ENCODE measurements around the gene NKRF.

Gene NKRF

GRCh38 chrX:119579414-119579813, 26.8 kb downstream of the NKRF start:
- Mint-ChIP-seq H3K4me3 (no peak overlapping the region), H3K4me1 (ENCODE audit: low read depth) (peaks cover 3% of the 10 kb centered on the region), H3K9me3 (no peaks in the 10 kb centered on the region), H3K36me3 (ENCODE audit: low read depth) (peaks cover 6% of the 10 kb centered on the region), H3K27me3 (ENCODE audit: low read depth) (no peaks in the 10 kb centered on the region), H3K27ac (no peak overlapping the region)

- H3K9me3 Mint-ChIP-seq = no peaks in the 10 kb centered on the region
- H3K4me1 Mint-ChIP-seq (ENCODE audit: low read depth) = no peaks in the 10 kb centered on the region
- no peaks in the 10 kb centered on the region for H3K27me3 Mint-ChIP-seq (ENCODE audit: low read depth)
- H3K4me3 Mint-ChIP-seq = peak within 1 kb of the TSS; percentile 91
- H3K27ac Mint-ChIP-seq = peak within 1 kb of the TSS; percentile 78
- H3K36me3 Mint-ChIP-seq (ENCODE audit: low read depth) = peaks cover 2% of the 10 kb centered on the region
Measured at GRCh38 chrX:119574394-119575266, 31.6 kb downstream of the NKRF start, which contains the start of gene UBE2A. Gene UBE2A, plus strand, starts transcription at chrX:119574563. Its CDS starts 149 bp downstream, at chrX:119574712.

GRCh38 chrX:119573840-119574393, 32.3 kb downstream of the NKRF start:
- Mint-ChIP-seq H3K9me3 (no peaks in the 10 kb centered on the region), H3K36me3 (ENCODE audit: low read depth) (peaks cover 2% of the 10 kb centered on the region), H3K27ac (peak overlapping the region; percentile 78), H3K27me3 (ENCODE audit: low read depth) (no peaks in the 10 kb centered on the region), H3K4me1 (ENCODE audit: low read depth) (no peaks in the 10 kb centered on the region), H3K4me3 (peak overlapping the region; percentile 91)

GRCh38 chrX:119573222-119573621, 33.0 kb downstream of the NKRF start:
- H3K27ac Mint-ChIP-seq = peak overlapping the region; percentile 39
- H3K4me1 Mint-ChIP-seq (ENCODE audit: low read depth) = no peaks in the 10 kb centered on the region
- H3K36me3 Mint-ChIP-seq (ENCODE audit: low read depth) = peaks cover 2% of the 10 kb centered on the region
- peak overlapping the region; percentile 91 for H3K4me3 Mint-ChIP-seq
- no peaks in the 10 kb centered on the region for H3K27me3 Mint-ChIP-seq (ENCODE audit: low read depth)
- no peaks in the 10 kb centered on the region for H3K9me3 Mint-ChIP-seq

GRCh38 chrX:119570351-119570835, 35.8 kb downstream of the NKRF start:
- no peak overlapping the region for H3K27ac Mint-ChIP-seq
- H3K27me3 Mint-ChIP-seq (ENCODE audit: low read depth) = no peaks in the 10 kb centered on the region
- H3K4me3 Mint-ChIP-seq = no peak overlapping the region
- no peaks in the 10 kb centered on the region for H3K36me3 Mint-ChIP-seq (ENCODE audit: low read depth)
- no peaks in the 10 kb centered on the region for H3K9me3 Mint-ChIP-seq
- H3K4me1 Mint-ChIP-seq (ENCODE audit: low read depth) = no peaks in the 10 kb centered on the region

- Mint-ChIP-seq H3K4me1 (ENCODE audit: low read depth) (peaks cover 11% of the 10 kb centered on the region), H3K36me3 (ENCODE audit: low read depth) (no peaks in the 10 kb centered on the region), H3K4me3 (peak within 1 kb of the TSS; percentile 90), H3K27ac (peak within 1 kb of the TSS; percentile 90), H3K27me3 (ENCODE audit: low read depth) (no peaks in the 10 kb centered on the region), H3K9me3 (no peaks in the 10 kb centered on the region)
Measured at GRCh38 chrX:119565107-119565663, 41.0 kb downstream of the NKRF start, which contains the start of gene STEEP1. Gene STEEP1, minus strand, starts transcription at chrX:119565409. Its CDS starts 54 bp downstream, at chrX:119565355.

- no peaks in the 10 kb centered on the region for H3K4me1 Mint-ChIP-seq (ENCODE audit: low read depth)
- H3K9me3 Mint-ChIP-seq = no peaks in the 10 kb centered on the region
- no peak overlapping the region for H3K27ac Mint-ChIP-seq
- H3K27me3 Mint-ChIP-seq (ENCODE audit: low read depth) = no peaks in the 10 kb centered on the region
- H3K36me3 Mint-ChIP-seq (ENCODE audit: low read depth) = peaks cover 4% of the 10 kb centered on the region
- no peak overlapping the region for H3K4me3 Mint-ChIP-seq
Measured at GRCh38 chrX:119552508-119552907, 53.7 kb downstream of the NKRF start.

GRCh38 chrX:119549327-119550016, 56.8 kb downstream of the NKRF start:
- Mint-ChIP-seq H3K27me3 (ENCODE audit: low read depth) (no peaks in the 10 kb centered on the region), H3K4me3 (no peak overlapping the region), H3K36me3 (ENCODE audit: low read depth) (no peaks in the 10 kb centered on the region), H3K9me3 (no peaks in the 10 kb centered on the region), H3K27ac (no peak overlapping the region), H3K4me1 (ENCODE audit: low read depth) (no peaks in the 10 kb centered on the region)

- Mint-ChIP-seq H3K27ac (no peak overlapping the region), H3K27me3 (ENCODE audit: low read depth) (no peaks in the 10 kb centered on the region), H3K4me1 (ENCODE audit: low read depth) (no peaks in the 10 kb centered on the region), H3K36me3 (ENCODE audit: low read depth) (peaks cover 7% of the 10 kb centered on the region), H3K4me3 (no peak overlapping the region), H3K9me3 (no peaks in the 10 kb centered on the region)
Measured at GRCh38 chrX:119541188-119541587, 65.0 kb downstream of the NKRF start.

- H3K36me3 Mint-ChIP-seq (ENCODE audit: low read depth) = peaks cover 7% of the 10 kb centered on the region
- H3K27ac Mint-ChIP-seq = no peak overlapping the region
- H3K4me3 Mint-ChIP-seq = no peak overlapping the region
- H3K27me3 Mint-ChIP-seq (ENCODE audit: low read depth) = no peaks in the 10 kb centered on the region
- H3K4me1 Mint-ChIP-seq (ENCODE audit: low read depth) = no peaks in the 10 kb centered on the region
- H3K9me3 Mint-ChIP-seq = no peaks in the 10 kb centered on the region
Measured at GRCh38 chrX:119539872-119540271, 66.4 kb downstream of the NKRF start.

Data from T-helper 1 cell treated with Interleukin-12 subunit alpha and Interleukin-12 subunit beta and Interleukin-4 antibody, amounts not matched to agents 30 μg/mL and 1 μg/mL, for 36 hours (primary cell).